ENCODE measurements around the gene PEAK1.
"Not testable (repeated sequence)": the region's sequence is repeated elsewhere in the genome, so short reads cannot be mapped to it uniquely, and the experiment has no call there.

The PEAK1 gene

GRCh38 chr15:77295446-77295845 is 124.5 kb downstream of the PEAK1 start:
- no peak for DNase-seq

- DNase-seq: no peak
Measured at GRCh38 chr15:77292969-77293558, 126.8 kb downstream of the PEAK1 start.

- no peak for DNase-seq
Measured at GRCh38 chr15:77291107-77291506, 128.8 kb downstream of the PEAK1 start.

GRCh38 chr15:77287385-77287784 is 132.5 kb downstream of the PEAK1 start:
- no peak for DNase-seq

- no peak for DNase-seq
Measured at GRCh38 chr15:77285057-77285997, 134.6 kb downstream of the PEAK1 start.

- no peak for DNase-seq
Measured at GRCh38 chr15:77282333-77282732, 137.6 kb downstream of the PEAK1 start.

- no peak for DNase-seq
Measured at GRCh38 chr15:77276943-77277342, 143.0 kb downstream of the PEAK1 start.

- no peak for DNase-seq
Measured at GRCh38 chr15:77276096-77276495, 143.8 kb downstream of the PEAK1 start.

GRCh38 chr15:77273136-77273535 is 146.8 kb downstream of the PEAK1 start:
- DNase-seq: not testable (repeated sequence)

- DNase-seq: no peak
Measured at GRCh38 chr15:77266708-77267386, 153.1 kb downstream of the PEAK1 start.

GRCh38 chr15:77255385-77255784 is 164.5 kb downstream of the PEAK1 start:
- DNase-seq: no peak

GRCh38 chr15:77251662-77252061 is 168.2 kb downstream of the PEAK1 start:
- no peak for DNase-seq

GRCh38 chr15:77247116-77247515 is 172.8 kb downstream of the PEAK1 start:
- DNase-seq: no peak

GRCh38 chr15:77243716-77244401 is 176.0 kb downstream of the PEAK1 start:
- DNase-seq: no peak

GRCh38 chr15:77243135-77243534 is 176.8 kb downstream of the PEAK1 start:
- no peak for DNase-seq

- no peak for DNase-seq
Measured at GRCh38 chr15:77239882-77240608, 179.9 kb downstream of the PEAK1 start.

- no peak for DNase-seq
Measured at GRCh38 chr15:77235566-77235965, 184.3 kb downstream of the PEAK1 start.

- no peak for DNase-seq
Measured at GRCh38 chr15:77228828-77229227, 191.1 kb downstream of the PEAK1 start.

- DNase-seq: no peak
Measured at GRCh38 chr15:77226652-77227051, 193.3 kb downstream of the PEAK1 start.

- no peak for DNase-seq
Measured at GRCh38 chr15:77225646-77226045, 194.3 kb downstream of the PEAK1 start.

- no peak for DNase-seq
Measured at GRCh38 chr15:77225088-77225487, 194.8 kb downstream of the PEAK1 start.

GRCh38 chr15:77224352-77224751 is 195.6 kb downstream of the PEAK1 start:
- no peak for DNase-seq

All from CD4-positive, alpha-beta T cell treated with Interleukin-1 beta for 1 hour (primary cell).